ENCODE results near the gene MED31.

Gene MED31

GRCh38 chr17:6596941-6597340 is 54.5 kb downstream of the MED31 start:
- peaks cover 63 to 96% of the 10 kb centered on the region in 2 experiments for H3K36me3 ChIP-seq (ENCODE audit: control insufficient read depth in 2 of 2, insufficient read depth in 1 of 2, low read length in 2 of 2)
- CTCF ChIA-PET: interaction anchor here (1.0 kb wide), 1 partner anchor 11 kb away, joined by 3 read pairs; no protein-coding TSS in a partner anchor
- POLR2A ChIA-PET: no interaction called here

GRCh38 chr17:6596511-6596910 is 54.9 kb downstream of the MED31 start:
- peaks cover 67 to 97% of the 10 kb centered on the region in 2 experiments for H3K36me3 ChIP-seq (ENCODE audit: control insufficient read depth in 2 of 2, insufficient read depth in 1 of 2, low read length in 2 of 2)
- ChIA-PET CTCF (no interaction called here), POLR2A (no interaction called here)

More at GRCh38 chr17:6596941-6597340, 54.5 kb downstream of the MED31 start:
- H3K4me3 ChIP-seq (ENCODE audit: low read depth, low read length): no peak overlapping the region
- H3K4me1 ChIP-seq (ENCODE audit: control insufficient read depth, insufficient read depth, low read length): no peaks in the 10 kb centered on the region
- H3K27ac ChIP-seq (ENCODE audit: extremely low read depth, low read depth, low read length): no peak overlapping the region
- no peaks in the 10 kb centered on the region for H3K9me3 ChIP-seq (ENCODE audit: control insufficient read depth, insufficient read depth, low read depth, low read length)
- TF ChIP-seq ZNF302 (tag by site-specific recombination; IDR thresholded peaks at IDR 0.05; ENCODE audit: low read depth): no peak
- no peak for TF ChIP-seq ZNF146 (tag by site-specific recombination; IDR thresholded peaks at IDR 0.05)
- TF ChIP-seq KLF10 (tag by site-specific recombination; IDR thresholded peaks at IDR 0.05): no peak
- no peak for TF ChIP-seq ZNF133 (tag by site-specific recombination; IDR thresholded peaks at IDR 0.05)
- TF ChIP-seq ZNF555 (tag by site-specific recombination; conservative IDR thresholded peaks at IDR 0.05): no peak

More at GRCh38 chr17:6596511-6596910, 54.9 kb downstream of the MED31 start:
- no peak overlapping the region for H3K27ac ChIP-seq (ENCODE audit: extremely low read depth, low read depth, low read length)
- H3K4me3 ChIP-seq (ENCODE audit: low read depth, low read length): no peak overlapping the region
- H3K9me3 ChIP-seq (ENCODE audit: control insufficient read depth, insufficient read depth, low read depth, low read length): no peaks in the 10 kb centered on the region
- TF ChIP-seq SP7 (tag by site-specific recombination; IDR thresholded peaks at IDR 0.05) (no peak), BCL6B (tag by site-specific recombination; IDR thresholded peaks at IDR 0.05) (no peak), ZNF184 (tag by site-specific recombination; IDR thresholded peaks at IDR 0.05) (no peak), SALL2 (tag by site-specific recombination; IDR thresholded peaks at IDR 0.05; ENCODE audit: borderline replicate concordance) (no peak), ZNF404 (tag by site-specific recombination; IDR thresholded peaks at IDR 0.05) (no peak), ZFP37 (tag by site-specific recombination; IDR thresholded peaks at IDR 0.05) (no peak), PRDM2 (tag by site-specific recombination; IDR thresholded peaks at IDR 0.05; ENCODE audit: borderline replicate concordance) (no peak), ZBTB6 (tag by site-specific recombination; IDR thresholded peaks at IDR 0.05) (no peak), ZNF121 (tag by site-specific recombination; IDR thresholded peaks at IDR 0.05) (no peak), AEBP2 (tag by site-specific recombination; IDR thresholded peaks at IDR 0.05; ENCODE audit: borderline replicate concordance) (no peak), GLI4 (tag by site-specific recombination; IDR thresholded peaks at IDR 0.05) (no peak), PRDM10 (tag by site-specific recombination; IDR thresholded peaks at IDR 0.05) (no peak), ZNF449 (tag by site-specific recombination; IDR thresholded peaks at IDR 0.05) (no peak), ZBTB48 (tag by site-specific recombination; IDR thresholded peaks at IDR 0.05) (no peak)
- no peaks in the 10 kb centered on the region for H3K4me1 ChIP-seq (ENCODE audit: control insufficient read depth, insufficient read depth, low read length)

Measured in HEK293 (cell line).